Mesenchymal stem cell (in vitro differentiated cells and primary cell): ENCODE data around the gene DHRS13.

Experiments
- DNase-seq: peaks from one replicate; pipeline ENCODE4 v3.0.0-alpha.2; 2013
- H2AFZ ChIP-seq: one replicate; pipeline ENCODE4 v1.6.1; 2013; ENCODE audit warnings: low read depth, mild to moderate bottlenecking, control low read depth, inconsistent platforms, low read length, moderate library complexity
- H2AK5ac ChIP-seq: 2 replicates; pipeline ENCODE4 v1.6.1; 2013; ENCODE audit warnings: low read length, moderate library complexity, mild to moderate bottlenecking, inconsistent platforms; ENCODE audit not compliant: severe bottlenecking
- H2BK120ac ChIP-seq: one replicate; pipeline ENCODE4 v1.6.1; 2013; ENCODE audit warnings: low read depth, mild to moderate bottlenecking, inconsistent platforms, low read length, moderate library complexity
- H2BK12ac ChIP-seq, 2 experiments: one replicate each; pipeline ENCODE4 v1.6.1; 2013; ENCODE audit warnings: inconsistent platforms in 2 of 2, low read length in 2 of 2, mild to moderate bottlenecking in 2 of 2, moderate library complexity in 2 of 2, control low read depth in 1 of 2
- H2BK15ac ChIP-seq: one replicate; pipeline ENCODE4 v1.6.1; 2013; ENCODE audit warnings: mild to moderate bottlenecking, low read depth, inconsistent platforms; ENCODE audit not compliant: poor library complexity, severe bottlenecking
- H2BK5ac ChIP-seq: 2 replicates; pipeline ENCODE4 v1.6.1; 2013; ENCODE audit warnings: low read depth, mild to moderate bottlenecking, low read length, control low read depth, inconsistent platforms; ENCODE audit not compliant: poor library complexity, severe bottlenecking
- H3K14ac ChIP-seq, 2 experiments: one replicate each; pipeline ENCODE4 v1.6.1; 2013; ENCODE audit warnings: inconsistent platforms in 2 of 2, low read length in 2 of 2, control low read depth in 1 of 2, mild to moderate bottlenecking in 1 of 2, moderate library complexity in 1 of 2
- H3K18ac ChIP-seq, 2 experiments: one replicate each; pipeline ENCODE4 v1.6.1; 2013; ENCODE audit warnings: inconsistent platforms in 2 of 2, low read length in 2 of 2, control low read depth in 1 of 2, low read depth in 1 of 2, mild to moderate bottlenecking in 1 of 2
- H3K23ac ChIP-seq, 2 experiments: one replicate each; pipeline ENCODE4 v1.6.1; 2013; ENCODE audit warnings: inconsistent platforms in 2 of 2, low read length in 2 of 2, mild to moderate bottlenecking in 2 of 2, moderate library complexity in 2 of 2, control low read depth in 1 of 2
- H3K27ac ChIP-seq: 2 replicates; pipeline ENCODE4 v1.5.1; 2013; ENCODE audit warnings: mild to moderate bottlenecking, moderate library complexity, low read length, control low read depth, inconsistent platforms; ENCODE audit not compliant: poor library complexity, severe bottlenecking
- H3K27me3 ChIP-seq, 2 experiments: 2 replicates each; pipeline versions ENCODE4 v1.6.1 to v1.7.0; 2013; ENCODE audit warnings: low read length in 2 of 2, mild to moderate bottlenecking in 2 of 2, moderate library complexity in 2 of 2, control low read depth in 1 of 2, inconsistent platforms in 1 of 2; ENCODE audit not compliant: control insufficient read depth in 1 of 2, insufficient read depth in 1 of 2
- H3K36me3 ChIP-seq, 2 experiments: 2 replicates each; pipeline versions ENCODE4 v1.6.1 to v1.7.0; 2013; ENCODE audit warnings: low read length in 2 of 2, control low read depth in 1 of 2, inconsistent platforms in 1 of 2, low read depth in 1 of 2, mild to moderate bottlenecking in 1 of 2; ENCODE audit not compliant: insufficient read depth in 2 of 2, control insufficient read depth in 1 of 2
- H3K4ac ChIP-seq, 2 experiments: one replicate each; pipeline ENCODE4 v1.6.1; 2013; ENCODE audit warnings: inconsistent platforms in 2 of 2, low read length in 2 of 2, mild to moderate bottlenecking in 2 of 2, moderate library complexity in 2 of 2, control low read depth in 1 of 2, low read depth in 1 of 2
- H3K4me1 ChIP-seq: 2 replicates; pipeline ENCODE4 v1.6.1; 2013; ENCODE audit warnings: low read depth, low read length, control low read depth; ENCODE audit not compliant: control insufficient read depth, insufficient read depth
- H3K4me2 ChIP-seq: 2 replicates; pipeline ENCODE4 v1.6.1; 2013; ENCODE audit warnings: low read length, mild to moderate bottlenecking, inconsistent platforms; ENCODE audit not compliant: poor library complexity, severe bottlenecking
- H3K4me3 ChIP-seq, 2 experiments: 2 replicates each; pipeline versions ENCODE4 v1.5.1 to v1.7.0; 2013; ENCODE audit warnings: low read length in 2 of 2, mild to moderate bottlenecking in 2 of 2, control low read depth in 1 of 2, low read depth in 1 of 2; ENCODE audit not compliant: insufficient read depth in 1 of 2
- H3K79me1 ChIP-seq: replicated peaks from 2 replicates; pipeline ENCODE4 v1.6.1; 2013; ENCODE audit warnings: mild to moderate bottlenecking, control low read depth, low read length, inconsistent platforms; ENCODE audit not compliant: poor library complexity, severe bottlenecking
- H3K9ac ChIP-seq: 2 replicates; pipeline ENCODE4 v1.7.0; 2013; ENCODE audit warnings: mild to moderate bottlenecking, low read length, moderate library complexity
- H3K9me3 ChIP-seq: 2 replicates; pipeline ENCODE4 v1.7.0; 2013; ENCODE audit warnings: mild to moderate bottlenecking, low read length; ENCODE audit not compliant: control insufficient read depth
- H4K8ac ChIP-seq: one replicate; pipeline ENCODE4 v1.6.1; 2013; ENCODE audit warnings: inconsistent platforms, mild to moderate bottlenecking, low read length, moderate library complexity
- H4K91ac ChIP-seq: one replicate; pipeline ENCODE4 v1.6.1; 2013; ENCODE audit warnings: mild to moderate bottlenecking, low read length, inconsistent platforms
- WGBS: methylation state at CpG from one replicate; pipeline ENCODE4 v1.1.7; 2013; ENCODE audit warnings: mixed read lengths; 5-methylcytosine and 5-hydroxymethylcytosine counted together

Gene DHRS13

DNA sequence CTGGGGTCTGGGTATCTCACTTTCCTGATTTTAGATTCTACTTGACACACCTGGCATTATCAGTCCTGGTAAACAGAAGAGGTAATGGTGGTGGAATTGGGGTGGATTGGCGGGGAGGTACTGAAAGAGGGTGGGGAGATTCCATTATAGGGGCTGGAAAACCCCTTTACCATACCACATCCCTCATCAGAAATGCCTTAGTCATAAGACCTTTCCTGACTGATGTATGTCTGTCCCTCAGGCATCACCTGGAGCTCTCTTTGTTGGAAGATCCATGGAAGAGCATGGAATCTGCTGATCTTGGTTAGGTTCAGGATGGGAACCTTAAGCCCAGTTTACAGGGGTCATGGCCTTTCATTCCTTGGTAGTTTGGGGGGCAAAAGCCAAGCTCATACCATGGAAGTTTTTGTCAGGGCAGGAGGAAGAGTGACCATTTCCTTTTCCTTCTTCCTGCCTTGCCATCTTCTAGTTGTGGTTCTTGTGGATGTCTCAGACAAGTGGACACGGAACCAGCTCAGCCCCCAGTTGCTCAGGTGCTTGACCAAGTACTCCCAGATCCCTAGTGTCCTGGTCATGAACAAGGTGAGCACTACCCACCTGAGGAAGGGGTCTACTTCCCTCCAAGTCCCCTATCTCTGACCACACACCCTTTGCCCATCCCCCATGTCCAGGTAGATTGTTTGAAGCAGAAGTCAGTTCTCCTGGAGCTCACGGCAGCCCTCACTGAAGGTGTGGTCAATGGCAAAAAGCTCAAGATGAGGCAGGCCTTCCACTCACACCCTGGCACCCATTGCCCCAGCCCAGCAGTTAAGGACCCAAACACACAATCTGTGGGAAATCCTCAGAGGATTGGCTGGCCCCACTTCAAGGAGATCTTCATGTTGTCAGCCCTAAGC is 44.7 kb downstream of the DHRS13 start:
- Histone ChIP-seq H3K18ac (no peak overlapping the region), H2AK5ac (no peak overlapping the region), H2BK12ac (no peak overlapping the region), H2BK120ac (no peak overlapping the region), H3K4me2 (no peak overlapping the region), H2BK15ac (no peak overlapping the region), H3K27me3 (no peaks in the 10 kb centered on the region), H4K91ac (no peak overlapping the region), H3K14ac (no peak overlapping the region), H3K4me3 (no peak overlapping the region), H3K4me1 (peaks cover 4% of the 10 kb centered on the region), H2BK5ac (no peak overlapping the region), H2AFZ (no peak overlapping the region), H3K36me3 (peaks cover 35 to 38% of the 10 kb centered on the region in 2 experiments), H3K9ac (no peak overlapping the region), H3K27ac (no peak overlapping the region), H4K8ac (no peak overlapping the region), H3K79me1 (peaks cover 11% of the 10 kb centered on the region), H3K4ac (no peak overlapping the region), H3K9me3 (no peaks in the 10 kb centered on the region), H3K23ac (no peak overlapping the region)
- WGBS: 98% methylated on average over 2 of the region's 3 CpGs
- DNase-seq: no peak

DNA sequence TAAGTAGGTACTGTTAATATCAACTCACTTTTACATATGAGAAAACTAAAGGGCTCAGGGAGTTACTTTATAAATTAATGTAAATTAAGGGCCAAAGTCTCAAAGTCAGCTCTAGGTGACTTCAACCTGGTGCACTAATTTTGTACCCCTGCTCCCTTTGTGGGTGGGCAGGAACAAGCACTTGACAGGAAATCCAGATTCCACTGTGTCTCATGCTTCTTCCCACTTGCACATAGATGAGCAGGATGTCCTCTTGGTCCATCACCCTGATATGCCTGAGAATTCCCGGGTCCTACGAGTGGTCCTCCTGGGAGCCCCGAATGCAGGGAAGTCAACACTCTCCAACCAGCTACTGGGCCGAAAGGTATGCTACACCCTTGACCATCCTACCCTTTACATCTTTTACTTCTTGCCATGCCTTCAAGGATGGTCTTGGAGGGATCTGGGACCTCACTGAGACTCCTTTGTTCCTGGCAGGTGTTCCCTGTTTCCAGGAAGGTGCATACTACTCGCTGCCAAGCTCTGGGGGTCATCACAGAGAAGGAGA is 46.8 kb downstream of the DHRS13 start:
- H2BK120ac ChIP-seq: no peak overlapping the region
- no peaks in the 10 kb centered on the region for H3K27me3 ChIP-seq
- H2BK15ac ChIP-seq: no peak overlapping the region
- H2AK5ac ChIP-seq: no peak overlapping the region
- peaks cover 28 to 29% of the 10 kb centered on the region in 2 experiments for H3K36me3 ChIP-seq
- no peak overlapping the region for H3K23ac ChIP-seq
- no peak overlapping the region for H2BK5ac ChIP-seq
- H3K9ac ChIP-seq: peak overlapping the region; percentile 96
- no peak overlapping the region for H4K8ac ChIP-seq
- H3K27ac ChIP-seq: no peak overlapping the region
- no peak overlapping the region for H3K14ac ChIP-seq
- no peak for DNase-seq
- 98% methylated on average over 5 of the region's 5 CpGs for WGBS
- peak overlapping the region in 1 of 2 experiments; percentile 95 for H3K4me3 ChIP-seq
- H3K4ac ChIP-seq: no peak overlapping the region
- no peaks in the 10 kb centered on the region for H3K9me3 ChIP-seq
- H3K18ac ChIP-seq: no peak overlapping the region
- peaks cover 4% of the 10 kb centered on the region for H3K4me1 ChIP-seq
- H3K4me2 ChIP-seq: no peak overlapping the region
- H2AFZ ChIP-seq: no peak overlapping the region
- H3K79me1 ChIP-seq: peaks cover 11% of the 10 kb centered on the region
- no peak overlapping the region for H2BK12ac ChIP-seq
- no peak overlapping the region for H4K91ac ChIP-seq

DNA sequence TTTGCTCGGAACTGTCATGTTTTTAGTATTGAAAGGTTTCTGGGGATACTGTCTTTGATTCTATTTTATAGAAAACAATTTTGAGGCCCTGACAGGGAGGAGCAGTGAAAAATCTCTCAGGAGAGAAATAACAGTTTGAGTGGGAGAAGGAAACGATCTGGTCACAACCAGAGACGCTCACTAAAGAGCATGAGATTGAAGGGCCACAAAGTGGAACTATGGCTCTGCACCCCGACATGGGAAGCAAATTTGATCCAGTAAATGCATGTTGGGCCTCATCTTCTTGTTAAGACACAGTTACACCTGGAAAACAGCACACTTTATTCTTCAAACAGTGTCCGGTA is 47.6 kb downstream of the DHRS13 start:
- Histone ChIP-seq H3K27ac (no peak overlapping the region), H2BK5ac (no peak overlapping the region), H3K4ac (peak overlapping the region in 1 of 2 experiments; percentile 82), H3K9me3 (no peaks in the 10 kb centered on the region), H3K9ac (peak overlapping the region; percentile 96), H2BK15ac (no peak overlapping the region), H3K18ac (no peak overlapping the region), H3K23ac (no peak overlapping the region), H3K4me3 (peak overlapping the region; percentile 67 to 95), H2AFZ (peak overlapping the region; percentile 59), H3K4me1 (peaks cover 4% of the 10 kb centered on the region), H2AK5ac (no peak overlapping the region), H2BK12ac (no peak overlapping the region), H3K36me3 (peaks cover 23% of the 10 kb centered on the region in 2 experiments), H3K79me1 (peaks cover 11% of the 10 kb centered on the region), H4K8ac (peak overlapping the region; percentile 64), H2BK120ac (no peak overlapping the region), H4K91ac (no peak overlapping the region), H3K14ac (no peak overlapping the region), H3K4me2 (peak overlapping the region; percentile 89), H3K27me3 (no peaks in the 10 kb centered on the region)
- WGBS: 22% methylated on average over 4 of the region's 5 CpGs
- DNase-seq: no peak
